ENCODE measurements around the gene C2orf49.

C2orf49 gene

DNA sequence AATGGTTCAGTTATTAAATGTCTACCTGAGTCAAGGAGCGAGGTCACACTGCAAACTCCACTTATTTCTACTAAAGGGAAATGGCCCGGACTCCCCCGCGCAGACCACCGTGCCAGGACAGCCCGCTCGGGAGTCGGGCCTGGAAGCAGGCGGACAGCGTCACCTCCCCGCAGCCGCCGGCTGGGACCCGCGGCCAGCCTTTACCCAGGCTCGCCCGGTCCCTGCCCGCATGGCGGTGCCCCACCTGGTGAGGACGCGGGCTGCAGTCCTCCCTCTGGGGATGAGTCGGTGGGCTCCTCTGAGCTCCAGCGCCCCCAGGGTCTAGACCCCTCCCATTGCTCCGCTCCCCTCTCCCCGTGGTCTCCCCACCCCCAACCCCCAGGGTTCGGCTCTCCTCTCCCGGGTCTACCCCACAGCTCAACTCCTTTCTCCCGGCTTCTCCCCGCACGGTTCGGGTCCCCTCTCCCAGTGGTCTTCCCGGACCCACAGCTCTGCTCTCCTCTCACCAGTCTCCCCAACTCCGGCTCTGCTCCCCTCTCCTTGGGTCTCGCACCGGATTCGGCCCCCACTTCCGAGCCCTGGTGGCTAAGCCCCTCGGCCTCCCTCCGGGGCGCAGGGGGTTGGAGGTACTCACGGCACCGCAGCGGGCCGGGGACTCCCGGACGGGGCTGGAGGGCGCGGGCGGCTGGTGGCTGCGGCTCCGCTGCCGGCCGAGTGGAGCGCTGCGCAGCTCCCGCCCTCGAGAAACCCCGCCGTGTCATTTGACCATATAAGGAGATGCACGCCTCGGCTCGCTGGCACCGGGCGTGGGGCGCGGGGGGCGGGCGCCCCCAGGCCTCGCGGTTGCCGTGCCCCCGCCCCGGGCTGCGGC lies 61.2 kb downstream of the C2orf49 start, which contains the start of gene FHL2:
Gene FHL2, minus strand, starts transcription at position 716 of the 871 bp plus-strand sequence. CDS start 12,535 bp downstream, outside the sequence.
- in situ Hi-C loops (cut with MboI; ENCODE audit: low sequenced_read_pairs): no loop called here
